ENCODE results near the gene CLEC10A. TPM values are rescaled to one million over a fixed set of nuclear protein-coding genes. Genes with fewer than 3 reads are reported as not detected.
"Not testable (repeated sequence)": the region's sequence is repeated elsewhere in the genome, so short reads cannot be mapped to it uniquely, and the experiment has no call there.

CLEC10A gene
- total RNA-seq, 1 experiment from 2014 or later = not detected

DNA sequence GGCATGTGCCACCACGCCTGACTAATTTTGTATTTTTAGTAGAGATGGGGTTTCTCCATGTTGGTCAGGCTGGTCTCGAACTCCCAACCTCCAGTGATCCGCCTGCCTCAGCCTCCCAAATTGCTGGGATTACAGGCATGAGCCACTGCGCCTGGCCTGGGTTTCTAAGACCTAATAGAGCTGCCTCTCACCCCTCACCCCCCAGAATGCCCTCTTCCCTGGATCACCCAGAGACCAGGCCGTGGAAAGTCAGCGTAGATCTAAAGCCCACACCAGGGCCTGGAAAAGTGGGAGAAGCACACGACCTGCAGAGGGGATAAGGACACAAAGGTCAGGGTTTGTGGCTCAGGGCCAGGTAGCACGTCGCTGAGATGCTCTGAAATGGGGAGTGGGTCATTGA is 29.5 kb downstream of the CLEC10A start:
- in situ Hi-C loops (cut with HindIII; ENCODE audit: low pct_unique_long_range_greater_than_20kb, low sequenced_read_pairs); DNase-seq (ENCODE audit: low read depth, low spot score): not testable (repeated sequence)

DNA sequence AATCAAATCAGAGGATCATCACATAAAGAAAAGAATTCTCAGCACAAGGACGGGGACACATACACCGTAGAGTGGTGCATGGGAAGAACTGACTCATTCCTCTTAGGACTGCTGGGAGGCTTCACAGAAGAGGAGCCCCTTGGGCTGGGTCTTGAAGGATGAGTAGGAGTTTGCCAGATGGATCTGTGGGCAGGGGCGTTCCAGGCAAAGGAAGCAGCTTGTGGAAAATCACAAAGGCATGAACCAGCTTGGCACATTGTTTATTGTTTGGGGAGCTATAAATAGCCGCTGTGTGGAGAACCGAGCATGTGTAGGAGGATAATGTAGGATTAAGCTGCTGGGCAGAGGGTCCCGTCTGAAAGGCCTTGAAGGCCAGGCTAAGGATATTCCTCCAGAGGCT is 31.1 kb downstream of the CLEC10A start:
- in situ Hi-C loops (cut with HindIII; ENCODE audit: low pct_unique_long_range_greater_than_20kb, low sequenced_read_pairs) = no loop called here
- peak; percentile 66 for DNase-seq (ENCODE audit: low read depth, low spot score)

DNA sequence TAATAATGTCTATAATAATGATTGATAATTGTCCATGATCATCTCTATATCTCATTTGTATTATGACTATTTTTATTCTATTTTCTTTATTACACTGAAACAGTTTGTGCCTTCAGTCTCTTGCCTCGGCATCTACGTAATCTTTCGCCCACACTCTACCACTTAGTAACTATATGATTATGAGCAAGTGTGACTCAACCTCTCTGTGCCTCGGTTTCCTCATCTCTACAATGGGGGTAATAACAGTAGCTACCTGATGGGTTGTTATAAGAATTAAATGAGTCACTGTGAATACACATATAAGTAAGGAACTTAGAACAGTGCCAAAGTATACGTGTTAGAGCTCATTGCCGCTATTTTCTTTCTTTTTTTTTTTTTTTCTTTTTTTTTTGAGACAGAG is 32.5 kb downstream of the CLEC10A start:
- in situ Hi-C loops (cut with HindIII; ENCODE audit: low pct_unique_long_range_greater_than_20kb, low sequenced_read_pairs) = no loop called here
- DNase-seq (ENCODE audit: low read depth, low spot score) = no peak

DNA sequence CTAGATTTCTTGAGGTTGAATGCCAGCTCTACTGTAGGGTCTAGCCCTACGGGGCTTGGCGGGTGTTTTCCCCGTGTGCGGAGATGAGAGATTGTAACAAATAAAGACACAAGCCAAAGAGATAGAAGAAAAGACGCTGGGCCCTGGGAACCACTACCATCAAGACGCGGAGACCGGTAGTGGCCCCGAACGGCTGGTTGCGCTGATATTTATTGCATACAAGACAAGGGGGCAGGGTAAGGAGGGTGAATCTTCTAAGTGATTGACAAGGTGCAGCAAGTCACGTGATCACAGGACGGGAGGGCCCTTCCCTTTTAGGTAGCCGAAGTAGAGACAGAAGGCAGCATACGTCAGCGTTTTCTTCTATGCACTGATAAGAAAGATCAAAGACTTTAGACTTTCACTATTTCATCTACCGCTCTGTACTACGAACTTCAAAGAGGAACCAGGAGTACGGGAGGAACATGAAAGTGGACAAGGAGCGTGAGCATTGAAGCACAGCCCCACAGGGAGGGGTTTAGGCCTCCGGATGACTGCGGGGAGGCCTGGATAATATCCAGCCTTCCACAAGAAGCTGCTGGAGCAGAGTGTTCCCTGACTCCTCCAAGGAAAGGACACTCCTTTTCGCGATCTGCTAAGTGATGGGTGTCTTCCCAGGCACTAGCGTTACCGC is 33.2 kb downstream of the CLEC10A start:
- DNase-seq (ENCODE audit: low read depth, low spot score); in situ Hi-C loops (cut with HindIII; ENCODE audit: low pct_unique_long_range_greater_than_20kb, low sequenced_read_pairs): not testable (repeated sequence)

DNA sequence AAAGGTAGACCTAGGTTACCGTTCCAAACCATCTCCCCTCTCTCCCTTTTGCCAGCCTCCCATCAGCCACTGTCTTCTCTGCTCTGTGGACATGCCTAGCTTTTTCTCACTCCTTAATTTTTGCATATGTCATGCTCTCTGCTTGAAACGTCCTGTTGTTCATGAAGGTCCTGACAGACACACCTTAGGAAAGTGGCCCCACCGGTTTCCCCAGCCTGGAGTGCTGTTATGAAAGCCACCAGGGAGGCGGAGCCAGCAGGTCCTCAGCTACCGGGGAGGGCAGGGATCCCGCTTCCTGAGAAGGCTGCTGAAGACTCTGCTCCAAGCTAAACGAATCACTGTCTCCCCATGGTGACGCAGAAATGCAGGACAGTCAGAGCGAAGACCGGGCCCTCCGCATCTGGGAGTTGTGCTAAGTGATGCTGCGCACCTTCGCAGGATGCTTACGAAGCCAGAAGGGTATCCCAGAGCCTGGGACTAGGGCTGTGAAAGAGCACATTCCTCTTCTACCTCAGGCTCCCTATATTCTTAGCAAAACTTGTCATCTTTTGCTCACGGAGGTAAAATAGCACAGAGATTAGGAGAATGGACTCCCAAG is 33.8 kb downstream of the CLEC10A start:
- DNase-seq (ENCODE audit: low read depth, low spot score) = no peak
- in situ Hi-C loops (cut with HindIII; ENCODE audit: low pct_unique_long_range_greater_than_20kb, low sequenced_read_pairs) = no loop called here

DNA sequence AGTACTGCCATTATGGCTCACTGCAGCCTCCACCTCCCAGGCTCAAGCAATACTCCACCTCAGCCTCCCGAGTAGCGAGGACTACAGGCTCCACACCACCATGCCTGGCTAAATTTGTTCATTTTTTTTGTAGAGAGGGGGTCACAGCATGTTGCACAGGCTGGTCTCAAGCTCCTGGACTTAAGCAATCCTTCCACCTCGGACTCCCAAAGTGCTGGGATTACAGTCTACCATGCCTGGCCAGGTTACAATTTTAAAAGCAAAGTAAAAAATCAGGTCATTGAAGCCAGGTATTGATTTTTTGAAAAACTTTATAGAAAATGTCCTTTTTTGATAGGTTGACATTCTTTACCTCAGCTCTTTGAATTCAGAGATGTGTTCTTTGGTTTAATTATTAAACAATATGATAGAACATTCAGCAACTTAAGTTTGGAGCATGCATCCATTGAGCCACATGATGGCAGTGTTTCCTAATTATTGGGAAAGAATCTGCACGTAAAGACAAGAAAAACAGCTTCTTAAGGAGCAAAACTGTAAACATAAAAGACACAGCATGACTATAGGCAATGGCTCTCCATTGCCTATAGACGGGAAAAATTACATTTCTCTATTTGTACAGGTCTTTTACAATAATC is 34.4 kb downstream of the CLEC10A start:
- in situ Hi-C loops (cut with HindIII; ENCODE audit: low pct_unique_long_range_greater_than_20kb, low sequenced_read_pairs) = no loop called here

DNA sequence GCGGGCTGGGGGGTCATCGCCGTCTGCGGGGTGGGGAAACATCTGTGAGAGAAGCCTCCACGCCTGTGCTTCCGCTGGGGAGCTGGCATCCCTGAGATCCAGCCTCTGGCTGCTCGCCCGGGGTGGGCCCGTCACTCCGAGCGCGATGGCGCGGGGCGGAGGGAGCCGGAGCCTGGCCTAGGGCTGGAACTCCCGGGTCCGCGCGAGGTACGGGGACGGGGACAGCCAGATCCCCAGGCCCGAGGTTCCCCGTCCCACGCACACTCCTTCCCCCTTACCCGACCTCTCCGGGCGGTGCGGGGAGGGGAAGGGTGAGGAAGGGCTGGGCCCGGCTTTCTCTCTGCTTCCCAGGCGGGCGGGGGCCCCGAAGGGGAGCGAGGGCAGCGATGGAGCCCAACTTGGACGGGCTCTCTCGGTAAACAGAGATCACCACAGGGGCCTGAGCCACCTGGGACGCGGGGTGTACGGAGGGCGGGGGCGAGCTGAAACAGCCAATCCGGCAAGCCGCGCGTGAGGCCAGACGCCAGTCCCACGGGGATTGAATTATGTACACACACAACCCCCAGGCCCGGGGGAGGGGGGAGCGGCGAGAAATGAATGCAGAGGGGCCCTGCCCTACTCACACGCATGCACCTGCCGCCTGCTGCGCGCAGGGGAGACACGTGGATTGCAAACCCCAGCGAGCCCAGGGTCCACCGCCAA is 36.4 kb downstream of the CLEC10A start, which contains the start of gene SLC16A11:
SLC16A11 (minus strand) TSS at position 596 of the 702 bp plus-strand sequence; CDS start at position 17, 579 bp downstream.
- in situ Hi-C loops (cut with HindIII; ENCODE audit: low pct_unique_long_range_greater_than_20kb, low sequenced_read_pairs) = no loop called here
- DNase-seq (ENCODE audit: low read depth, low spot score) = no peak

More for the DNA sequence above, 34.4 kb downstream of the CLEC10A start:
- peak; percentile 75 for DNase-seq (ENCODE audit: low read depth, low spot score)

DNA sequence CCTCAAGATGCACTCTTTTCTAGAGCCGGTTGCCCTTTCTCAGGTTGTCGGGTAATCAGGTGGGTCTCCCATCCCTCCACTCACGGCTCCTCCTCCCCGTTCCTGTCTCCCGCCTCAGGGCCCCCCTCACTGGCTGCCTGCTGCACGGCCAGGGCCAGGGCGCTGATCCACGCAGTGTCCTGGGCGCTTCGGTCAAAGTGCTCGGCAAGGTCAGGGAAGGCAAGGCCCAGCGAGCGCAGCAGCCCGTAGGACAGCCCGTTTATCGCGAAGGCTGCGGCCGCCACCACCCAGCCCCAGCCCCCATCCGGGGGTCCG is 36.9 kb downstream of the CLEC10A start:
- in situ Hi-C loops (cut with HindIII; ENCODE audit: low pct_unique_long_range_greater_than_20kb, low sequenced_read_pairs) = no loop called here
- DNase-seq (ENCODE audit: low read depth, low spot score) = no peak

DNA sequence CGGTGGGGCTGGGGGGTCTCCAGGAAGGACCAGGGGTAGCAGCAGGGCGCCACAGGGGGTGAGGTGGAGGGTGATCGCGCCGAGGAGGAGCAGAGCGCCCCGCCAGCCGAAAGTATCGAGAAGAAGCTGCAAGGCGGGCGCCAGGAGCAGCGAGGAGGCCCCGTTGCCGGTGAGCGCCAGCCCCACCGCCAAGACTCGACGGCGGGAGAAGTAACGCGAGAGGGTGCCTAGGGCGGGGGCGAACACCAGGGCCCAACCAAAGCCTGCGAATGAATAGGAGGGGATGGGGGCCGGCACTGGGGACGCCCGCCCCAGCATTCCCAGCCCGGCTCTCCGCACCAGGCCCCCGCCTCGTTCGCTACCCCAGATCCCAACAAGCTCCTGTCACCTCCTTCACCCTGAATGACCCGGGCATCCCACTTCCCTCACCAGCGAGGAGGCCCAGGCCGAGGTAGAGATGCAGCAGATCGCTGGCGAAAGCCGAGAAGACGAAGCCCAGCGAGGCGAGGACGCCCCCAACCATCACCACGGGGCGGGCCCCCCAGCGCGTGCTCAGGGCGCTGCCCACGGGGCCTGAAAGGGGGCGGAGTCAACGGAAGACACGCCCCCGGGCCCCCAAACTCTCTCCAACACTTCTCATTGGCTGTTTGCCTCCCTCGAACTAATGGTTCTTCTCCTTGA is 37.4 kb downstream of the CLEC10A start:
- no peak for DNase-seq (ENCODE audit: low read depth, low spot score)
- in situ Hi-C loops (cut with HindIII; ENCODE audit: low pct_unique_long_range_greater_than_20kb, low sequenced_read_pairs) = no loop called here

DNA sequence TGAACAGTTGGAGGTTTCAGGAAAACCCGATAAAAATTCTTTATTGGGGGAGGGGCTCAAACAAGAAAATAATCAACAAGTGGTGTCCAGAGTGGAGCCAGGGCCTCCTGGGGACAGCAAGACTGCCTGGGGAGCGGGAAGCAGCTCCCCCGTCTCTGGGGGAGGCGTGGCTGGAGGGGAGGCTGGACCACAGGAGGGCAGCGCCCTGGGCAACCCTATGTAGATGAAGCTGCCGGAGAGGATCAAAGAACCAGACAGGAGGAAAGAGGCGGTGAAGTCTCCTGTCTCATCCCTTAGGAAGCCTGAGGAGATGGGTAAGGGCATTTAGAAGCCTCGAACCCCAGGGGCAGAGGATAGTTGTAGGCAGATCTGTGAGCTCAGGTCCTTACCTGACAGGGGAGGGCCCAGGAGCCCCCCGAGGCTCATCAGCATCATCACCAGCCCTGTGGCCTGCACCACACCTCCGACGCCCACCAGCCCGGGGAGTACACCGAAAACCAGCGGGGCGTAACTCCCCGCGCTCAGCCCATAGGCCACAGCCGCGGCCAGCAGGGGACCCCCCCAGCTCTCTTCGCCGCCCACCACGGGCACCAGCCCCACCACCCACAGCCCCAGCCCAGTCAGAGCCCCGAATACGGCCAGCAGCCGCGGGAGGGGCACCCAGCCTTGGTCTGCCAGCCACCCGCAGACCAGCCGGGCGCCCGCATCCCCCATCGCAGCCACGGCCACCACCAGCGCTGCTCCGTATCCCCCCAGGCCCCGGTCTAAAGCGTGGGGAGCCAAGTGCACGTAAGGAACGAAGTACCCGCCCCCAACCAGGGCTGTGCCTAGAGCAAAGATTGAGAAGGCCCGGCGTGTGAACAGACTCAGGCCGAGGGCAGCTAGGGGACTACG is 38.2 kb downstream of the CLEC10A start:
- in situ Hi-C loops (cut with HindIII; ENCODE audit: low pct_unique_long_range_greater_than_20kb, low sequenced_read_pairs) = no loop called here
- DNase-seq (ENCODE audit: low read depth, low spot score) = no peak

DNA sequence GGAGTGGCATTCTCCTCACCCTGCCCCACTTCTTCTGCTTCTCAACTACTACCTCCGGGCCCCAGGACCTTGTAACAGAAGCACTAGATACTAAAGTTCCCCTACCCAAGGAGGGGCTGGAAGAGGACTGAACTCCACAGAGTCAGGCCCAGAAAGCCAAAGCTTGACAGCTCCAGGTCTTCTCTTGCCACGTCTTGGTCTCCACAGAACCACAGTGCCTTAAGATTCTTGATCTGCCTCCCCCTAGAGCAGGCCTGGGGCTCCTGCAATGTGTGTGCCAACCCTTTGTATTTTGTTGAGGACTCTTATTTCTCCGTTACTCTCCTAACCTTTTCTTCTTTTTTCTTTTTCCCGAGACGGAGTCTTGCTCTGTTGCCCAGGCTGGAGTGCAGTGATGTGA is 40.2 kb downstream of the CLEC10A start:
- in situ Hi-C loops (cut with HindIII; ENCODE audit: low pct_unique_long_range_greater_than_20kb, low sequenced_read_pairs) = no loop called here
- DNase-seq (ENCODE audit: low read depth, low spot score) = no peak

DNA sequence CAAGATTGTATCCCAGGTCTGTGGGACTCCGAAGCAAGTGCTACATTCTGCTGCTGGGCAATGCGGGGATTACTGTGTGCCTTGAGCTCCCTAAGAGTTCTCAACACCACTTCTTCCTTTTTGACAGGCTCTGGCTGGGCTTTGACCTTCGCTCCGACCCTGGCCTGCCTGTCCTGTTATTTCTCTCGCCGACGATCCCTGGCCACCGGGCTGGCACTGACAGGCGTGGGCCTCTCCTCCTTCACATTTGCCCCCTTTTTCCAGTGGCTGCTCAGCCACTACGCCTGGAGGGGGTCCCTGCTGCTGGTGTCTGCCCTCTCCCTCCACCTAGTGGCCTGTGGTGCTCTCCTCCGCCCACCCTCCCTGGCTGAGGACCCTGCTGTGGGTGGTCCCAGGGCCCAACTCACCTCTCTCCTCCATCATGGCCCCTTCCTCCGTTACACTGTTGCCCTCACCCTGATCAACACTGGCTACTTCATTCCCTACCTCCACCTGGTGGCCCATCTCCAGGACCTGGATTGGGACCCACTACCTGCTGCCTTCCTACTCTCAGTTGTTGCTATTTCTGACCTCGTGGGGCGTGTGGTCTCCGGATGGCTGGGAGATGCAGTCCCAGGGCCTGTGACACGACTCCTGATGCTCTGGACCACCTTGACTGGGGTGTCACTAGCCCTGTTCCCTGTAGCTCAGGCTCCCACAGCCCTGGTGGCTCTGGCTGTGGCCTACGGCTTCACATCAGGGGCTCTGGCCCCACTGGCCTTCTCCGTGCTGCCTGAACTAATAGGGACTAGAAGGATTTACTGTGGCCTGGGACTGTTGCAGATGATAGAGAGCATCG is 41.8 kb downstream of the CLEC10A start:
- no peak for DNase-seq (ENCODE audit: low read depth, low spot score)
- in situ Hi-C loops (cut with HindIII; ENCODE audit: low pct_unique_long_range_greater_than_20kb, low sequenced_read_pairs) = no loop called here

DNA sequence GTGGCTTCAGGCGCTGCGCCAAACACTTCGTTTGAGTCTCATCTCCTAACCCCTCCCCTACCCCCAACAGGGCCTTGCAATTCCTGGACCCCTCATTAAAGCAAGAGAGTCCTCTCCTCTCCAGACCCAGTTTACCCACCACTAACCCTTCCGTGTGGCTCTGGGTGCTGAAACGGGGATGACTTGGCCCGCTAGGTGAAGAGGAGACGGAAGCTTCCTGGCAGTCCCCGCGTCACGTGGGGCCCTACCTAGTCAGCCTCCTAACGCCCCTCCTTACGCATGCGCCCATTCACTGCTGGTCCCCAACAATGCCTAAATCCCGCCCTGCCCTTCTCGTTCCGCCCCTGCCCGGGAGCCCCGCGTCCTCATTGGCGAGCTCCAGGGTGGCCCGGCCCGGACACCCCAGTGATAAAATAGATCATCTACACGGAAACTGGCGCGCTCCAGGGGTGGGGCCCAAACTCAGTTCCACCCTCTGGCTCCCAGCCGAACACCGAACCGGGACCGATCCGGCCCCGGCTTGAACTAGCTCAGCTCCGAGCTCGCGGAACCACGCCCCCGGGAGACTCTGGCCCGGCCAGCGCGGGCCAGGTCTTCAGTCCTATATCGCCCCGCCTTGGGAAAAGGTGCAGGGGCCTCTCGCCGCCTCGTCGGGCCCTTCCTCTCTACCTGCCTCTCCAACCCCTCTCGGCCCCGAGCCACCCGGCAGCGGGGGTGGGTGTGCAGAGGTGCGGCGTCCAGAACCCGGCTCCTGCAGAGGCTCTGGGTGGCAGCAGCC is 44.3 kb downstream of the CLEC10A start, which contains the start of gene SLC16A13:
SLC16A13 (plus strand) TSS at position 425 of the 778 bp plus-strand sequence. CDS start 368 bp downstream, outside the sequence.
- in situ Hi-C loops (cut with HindIII; ENCODE audit: low pct_unique_long_range_greater_than_20kb, low sequenced_read_pairs) = no loop called here
- DNase-seq (ENCODE audit: low read depth, low spot score) = peak; percentile 95

DNA sequence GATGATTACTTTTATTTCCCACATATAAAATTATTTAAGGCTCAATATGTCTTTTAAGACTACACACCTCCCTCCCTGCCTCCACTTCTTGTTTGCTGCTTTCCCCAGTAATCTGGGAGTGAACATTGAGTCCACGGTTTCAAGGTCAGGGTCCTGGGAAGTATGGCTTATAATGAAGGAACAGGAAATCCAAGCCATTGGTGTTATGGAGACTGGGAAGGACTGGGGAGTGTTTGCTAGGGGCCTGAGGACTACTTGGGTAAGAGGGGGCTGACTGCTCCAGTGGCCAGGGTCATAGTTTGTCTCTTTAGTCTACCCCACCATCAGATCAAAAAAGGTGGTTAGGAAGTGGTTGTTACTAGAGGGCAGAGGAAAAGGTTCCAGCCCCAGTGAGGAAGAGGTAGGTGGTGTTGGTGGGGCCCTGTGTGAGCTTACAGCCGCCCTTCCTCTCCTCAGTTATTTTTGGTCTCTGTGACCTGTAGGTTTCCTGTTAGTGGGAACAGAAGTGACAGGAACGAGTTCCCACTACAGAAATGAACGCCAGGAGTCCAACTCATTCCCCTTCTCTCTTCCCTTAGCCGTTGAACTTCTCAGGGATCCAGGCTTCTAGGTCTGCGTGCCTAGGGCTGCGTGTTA is 45.0 kb downstream of the CLEC10A start:
- in situ Hi-C loops (cut with HindIII; ENCODE audit: low pct_unique_long_range_greater_than_20kb, low sequenced_read_pairs) = no loop called here
- no peak for DNase-seq (ENCODE audit: low read depth, low spot score)

DNA sequence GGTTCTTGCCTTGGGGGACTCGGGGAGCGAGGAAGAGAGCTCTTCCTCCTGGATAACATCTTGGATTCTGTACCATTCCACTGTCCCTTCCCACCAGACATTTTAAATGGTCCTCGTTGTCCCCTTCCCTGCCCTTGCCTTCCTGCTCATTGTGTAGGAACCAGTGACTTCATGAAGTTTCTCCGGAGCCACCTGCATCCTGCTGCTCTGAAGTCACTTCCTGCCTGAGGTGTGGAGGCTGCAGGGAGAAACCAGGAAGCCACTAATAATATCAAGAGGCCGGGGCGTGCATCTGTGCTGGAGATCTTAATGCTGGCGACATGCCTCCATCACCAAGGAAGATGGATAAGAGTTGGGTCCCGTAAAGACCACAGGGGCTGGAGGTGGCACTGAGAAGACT is 50.4 kb downstream of the CLEC10A start:
- DNase-seq (ENCODE audit: low read depth, low spot score) = no peak
- in situ Hi-C loops (cut with HindIII; ENCODE audit: low pct_unique_long_range_greater_than_20kb, low sequenced_read_pairs) = no loop called here

Measured in SK-MEL-5 (cell line).